Heart right ventricle (tissue), 16 donors: ENCODE data around the gene CCDC137. TPM values are rescaled to one million over a fixed set of nuclear protein-coding genes. Genes with fewer than 3 reads are reported as not detected.

ENCODE experiments used
- ATAC-seq, 8 donors: fragments of 200-7000 bp; cut with Tn5 transposase; one replicate each; pipeline ENCODE4 v1.9.1; 2020; ENCODE audit warnings: mild to moderate bottlenecking in 8 of 8, moderate library complexity in 8 of 8, moderate number of reproducible peaks in 1 of 8
- DNase-seq, 2 donors: peaks; one replicate each; pipeline ENCODE4 v3.0.0-alpha.2; 2020
- H3K27ac ChIP-seq, 10 donors: fragments of 200-600 bp; sonication (generic) in 2 of 10; one replicate each; pipeline versions ENCODE4 v1.5.0 to v1.8.0; 2020 to 2022; ENCODE audit warnings: mild to moderate bottlenecking in 3 of 10
- H3K27me3 ChIP-seq, 7 donors: fragments of 200-600 bp; one replicate each; pipeline ENCODE4 v1.8.0; 2021 to 2022; ENCODE audit warnings: mild to moderate bottlenecking in 2 of 7
- H3K36me3 ChIP-seq, 9 donors: fragments of 200-600 bp; sonication (generic) in 1 of 9; one replicate each; pipeline versions ENCODE4 v1.5.0 to v1.8.0; 2020 to 2022; ENCODE audit warnings: mild to moderate bottlenecking in 2 of 9
- H3K4me1 ChIP-seq, 9 donors: fragments of 200-600 bp; sonication (generic) in 1 of 9; one replicate each; pipeline versions ENCODE4 v1.5.0 to v1.8.0; 2020 to 2022; ENCODE audit warnings: mild to moderate bottlenecking in 4 of 9
- H3K4me3 ChIP-seq, 10 donors: fragments of 200-600 bp; sonication (generic) in 2 of 10; one replicate each; pipeline versions ENCODE4 v1.5.0 to v1.8.0; 2020 to 2022; ENCODE audit warnings: mild to moderate bottlenecking in 7 of 10, moderate library complexity in 2 of 10
- H3K9me3 ChIP-seq, 11 donors: fragments of 200-600 bp in 10 of 11; sonication (generic) in 2 of 11; one replicate each; pipeline versions ENCODE4 v1.5.0 to v1.8.0; 2013 to 2022; ENCODE audit warnings: mild to moderate bottlenecking in 2 of 11, control low read depth in 1 of 11, moderate library complexity in 1 of 11
- CTCF ChIP-seq, 9 donors: fragments of 200-600 bp; sonication (generic) in 2 of 9; IDR thresholded peaks; one replicate each; pipeline versions ENCODE4 v1.5.0 to v1.8.0; 2021 to 2022; ENCODE audit warnings: antibody characterized with exemption in 9 of 9, mild to moderate bottlenecking in 5 of 9, moderate library complexity in 1 of 9
- WGBS, 2 donors: extraction: QIAGEN DNeasy Blood & Tissue Kit; methylation state at CpG; one replicate each; pipeline ENCODE4 v1.1.7; 2013; ENCODE audit warnings: inconsistent platforms in 1 of 2; 5-methylcytosine and 5-hydroxymethylcytosine counted together
- intact Hi-C, 10 donors: fragments of 100-400 bp; cut with DNase I; formaldehyde crosslinking; loops; one replicate each; pipeline versions ENCODE4 v1.11.1 to v1.14.2; 2022
- microRNA-seq, 2 donors: library from miRNA; unstranded; fragments of <30 nt; microRNA quantifications; one replicate each; pipeline ENCODE4 v1.2.0, GENCODE V29; 2021
- polyA plus RNA-seq, 2 donors: library from polyadenylated mRNA; stranded (reverse); fragments of 200-250 nt; gene quantifications; one replicate each; pipeline ENCODE4 v1.2.3, GENCODE V29; 2013
- total RNA-seq, 10 donors: library from RNA; stranded (reverse); fragmentation: NEBNext Ultra II Directional in 3 of 10; extraction: Animal tissue kit (Norgen Biotek cat#: 25700) in 3 of 10; gene quantifications; one replicate each; pipeline versions ENCODE4 v1.2.1 to v1.2.4, GENCODE V29; 2021 to 2023
- donor health status: Arrhythmogenic right ventricular cardiomyopathy.
- donor health status: ischemic (EF 13 %, LVEDD 7.1; RV severe dilation, severe dysfunction).
- donor health status: healthy with polysubstance abuse.
- donor health status: DM: no; HTN: yes; CAD: no.
- donor health status: DM: no; HTN: no; CAD: no.
- donor health status: ischemic (EF 25% LVEDD 6.9; RV normal size, moderate dysfunction).
- donor health status: ischemic (EF 25% LVEDD 5.7; RV mildly dilated, moderate dysfunction).
- donor health status: healthy.
- donor health status: DM: yes; HTN: yes; CAD: no.
- donor health status: Ischemic cardiomyopathy.
- donor health status: ischemic (EF 35%, LVEDD 5.7; RV mildly dilated, moderate dysfunction).
- donor health status: nonischemic (EF 11% LVEDD 7.7; RV severe dilation, severe dysfunction).
- donor health status: DM: yes; HTN: yes; CAD: no.
- donor health status: PGD.
- donor health status: ischemic (EF 29% LVEDD 5.4; RV normal size, mild dysfunction).
- donor health status: nonischemic (EF 23%, LVEDD 6.1; RV moderate dilation, normal function).

Gene CCDC137
- total and polyA plus RNA-seq, 12 donors = 3.4 to 14.4 (median 5.5) TPM

GRCh38 chr17:81722184-81723120, 55.9 kb downstream of the CCDC137 start:
- no peak for TF ChIP-seq CTCF (IDR thresholded peaks at IDR 0.05)
- ATAC-seq (peak; percentile 66 to 88 (median 76)), DNase-seq (peak in 1 of 2 donors; percentile 47)
- Histone ChIP-seq H3K4me1 (peaks cover 0 to 22% (median 16%) of the 10 kb centered on the region in 9 donors), H3K27me3 (peaks cover 0 to 6% (median 0%) of the 10 kb centered on the region in 7 donors), H3K36me3 (peaks cover 0 to 8% (median 0%) of the 10 kb centered on the region in 9 donors), H3K27ac (no peak overlapping the region), H3K9me3 (no peaks in the 10 kb centered on the region), H3K4me3 (no peak overlapping the region)
- WGBS, 2 donors = 56 to 64% methylated on average over 10 of the region's 10 CpGs
- intact Hi-C loops = no loop called here

Small RNA genes lying within 50 kb of the gene (microRNA-seq; reads per million reads assigned to microRNA genes)
- gene MIR6786 = 0 to 1.0 reads per million in 2 donors

Other genes with a start within 250 kb of the CCDC137 start
- gene ACTG1, start 153.9 kb upstream of the CCDC137 start, total RNA-seq = 100 to 1,000 TPM; 298 to 959 (median 345) TPM
- 1,000 to 10,000 TPM in 1 of 2 donors, 100 to 1,000 TPM in 1; 290 to 1,180 TPM for gene ACTG1, start 153.9 kb upstream of the CCDC137 start, polyA plus RNA-seq
- gene FSCN2, start 138.4 kb upstream of the CCDC137 start, total RNA-seq = 1 to 10 TPM in 1 of 10 donors, under 1 TPM in 7, not detected in 2; 0.28 to 1.3 (median 0.45) TPM
- gene FSCN2, start 138.4 kb upstream of the CCDC137 start, polyA plus RNA-seq = under 1 TPM; 0.14 to 0.95 TPM
- 10 to 100 TPM in 8 of 10 donors, 1 to 10 TPM in 2; 8.7 to 17.2 (median 10.7) TPM for gene FAAP100, start 114.4 kb upstream of the CCDC137 start, total RNA-seq
- 10 to 100 TPM; 16.5 to 30.6 TPM for gene FAAP100, start 114.4 kb upstream of the CCDC137 start, polyA plus RNA-seq
- 100 to 1,000 TPM in 5 of 10 donors, 10 to 100 TPM in 5; 85.8 to 115 (median 98.8) TPM for gene NPLOC4, start 29.6 kb upstream of the CCDC137 start, total RNA-seq
- 10 to 100 TPM; 30.7 to 40.3 TPM for gene NPLOC4, start 29.6 kb upstream of the CCDC137 start, polyA plus RNA-seq
- gene TSPAN10, start 29.5 kb upstream of the CCDC137 start, total RNA-seq = under 1 TPM; 0.12 to 0.57 (median 0.27) TPM
- under 1 TPM; 0.22 to 0.26 TPM for gene TSPAN10, start 29.5 kb upstream of the CCDC137 start, polyA plus RNA-seq
- gene PDE6G, start 10.2 kb upstream of the CCDC137 start, total RNA-seq = 1 to 10 TPM in 1 of 10 donors, under 1 TPM in 1, not detected in 8; 0.38 to 1.3 TPM
- gene PDE6G, start 10.2 kb upstream of the CCDC137 start, polyA plus RNA-seq = 1 to 10 TPM in 1 of 2 donors, not detected in 1; 1.3 TPM
- 10 to 100 TPM; 12.6 to 21.6 (median 17.9) TPM for gene OXLD1, start 132 bp upstream of the CCDC137 start, total RNA-seq
- 10 to 100 TPM; 36.0 to 51.8 TPM for gene OXLD1, start 132 bp upstream of the CCDC137 start, polyA plus RNA-seq
- 10 to 100 TPM; 11.1 to 19.1 (median 15.7) TPM for gene ARL16, start 17.1 kb downstream of the CCDC137 start, total RNA-seq
- 10 to 100 TPM; 29.1 to 41.2 TPM for gene ARL16, start 17.1 kb downstream of the CCDC137 start, polyA plus RNA-seq
- gene HGS, start 17.3 kb downstream of the CCDC137 start, total RNA-seq = 10 to 100 TPM; 33.1 to 53.7 (median 37.8) TPM
- gene HGS, start 17.3 kb downstream of the CCDC137 start, polyA plus RNA-seq = 100 to 1,000 TPM in 1 of 2 donors, 10 to 100 TPM in 1; 83.0 to 102 TPM
- 100 to 1,000 TPM; 105 to 216 (median 134) TPM for gene MRPL12, start 36.6 kb downstream of the CCDC137 start, total RNA-seq
- 100 to 1,000 TPM; 409 to 533 TPM for gene MRPL12, start 36.6 kb downstream of the CCDC137 start, polyA plus RNA-seq
- 10 to 100 TPM in 2 of 10 donors, 1 to 10 TPM in 8; 6.7 to 10.5 (median 9.1) TPM for gene SLC25A10, start 45.5 kb downstream of the CCDC137 start, total RNA-seq
- 10 to 100 TPM; 11.7 to 14.6 TPM for gene SLC25A10, start 45.5 kb downstream of the CCDC137 start, polyA plus RNA-seq
- gene GCGR, start 137.4 kb downstream of the CCDC137 start, total RNA-seq = not detected
- gene GCGR, start 137.4 kb downstream of the CCDC137 start, polyA plus RNA-seq = under 1 TPM in 1 of 2 donors, not detected in 1; 0.03 TPM
- 100 to 1,000 TPM in 2 of 10 donors, 10 to 100 TPM in 8; 75.1 to 105 (median 88.8) TPM for gene MCRIP1, start 166.6 kb downstream of the CCDC137 start, total RNA-seq
- 100 to 1,000 TPM; 199 to 239 TPM for gene MCRIP1, start 166.6 kb downstream of the CCDC137 start, polyA plus RNA-seq
- under 1 TPM in 1 of 10 donors, not detected in 9; 0.31 TPM for gene PPP1R27, start 168.3 kb downstream of the CCDC137 start, total RNA-seq
- under 1 TPM in 1 of 2 donors, not detected in 1; 0.14 TPM for gene PPP1R27, start 168.3 kb downstream of the CCDC137 start, polyA plus RNA-seq
- gene P4HB, start 193.8 kb downstream of the CCDC137 start, total RNA-seq = 100 to 1,000 TPM; 244 to 801 (median 332) TPM
- 100 to 1,000 TPM; 284 to 536 TPM for gene P4HB, start 193.8 kb downstream of the CCDC137 start, polyA plus RNA-seq
- gene ARHGDIA, start 204.6 kb downstream of the CCDC137 start, total RNA-seq = 100 to 1,000 TPM in 7 of 10 donors, 10 to 100 TPM in 3; 89.9 to 263 (median 110) TPM
- 100 to 1,000 TPM in 1 of 2 donors, 10 to 100 TPM in 1; 97.2 to 251 TPM for gene ARHGDIA, start 204.6 kb downstream of the CCDC137 start, polyA plus RNA-seq
- gene ALYREF, start 224.8 kb downstream of the CCDC137 start, total RNA-seq = 10 to 100 TPM; 28.1 to 47.2 (median 32.2) TPM
- 10 to 100 TPM in 1 of 2 donors, 1 to 10 TPM in 1; 3.6 to 45.4 TPM for gene ALYREF, start 224.8 kb downstream of the CCDC137 start, polyA plus RNA-seq
- gene ANAPC11, start 225.0 kb downstream of the CCDC137 start, total RNA-seq = 100 to 1,000 TPM; 124 to 189 (median 142) TPM
- 100 to 1,000 TPM; 205 to 405 TPM for gene ANAPC11, start 225.0 kb downstream of the CCDC137 start, polyA plus RNA-seq
- under 1 TPM; 0.13 to 0.83 (median 0.32) TPM for gene NPB, start 235.5 kb downstream of the CCDC137 start, total RNA-seq
- under 1 TPM; 0.49 to 0.73 TPM for gene NPB, start 235.5 kb downstream of the CCDC137 start, polyA plus RNA-seq
- gene PCYT2, start 244.7 kb downstream of the CCDC137 start, total RNA-seq = 10 to 100 TPM; 29.5 to 54.7 (median 43.2) TPM
- 10 to 100 TPM; 54.4 to 64.1 TPM for gene PCYT2, start 244.7 kb downstream of the CCDC137 start, polyA plus RNA-seq